ENCODE results near the gene PRKAR1A.

DNA sequence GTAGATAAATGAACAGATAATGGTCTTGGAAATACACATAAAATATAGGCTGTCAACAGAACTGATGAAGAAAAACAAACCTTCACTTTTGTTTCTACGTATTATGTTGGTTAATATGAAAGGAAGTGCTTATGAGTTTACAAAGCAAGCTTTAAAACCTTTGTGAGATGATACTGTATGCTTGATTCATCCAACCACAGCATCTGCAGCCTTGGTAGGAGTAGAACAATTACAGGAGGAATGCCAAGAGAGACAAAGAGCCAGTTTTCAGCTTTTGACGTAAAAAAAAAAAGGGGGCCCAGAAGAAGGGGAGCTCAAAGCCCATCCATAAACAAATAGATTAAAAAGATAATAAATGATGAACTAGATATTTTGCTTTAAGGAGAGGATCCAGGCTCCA, 75.6 kb downstream of the PRKAR1A start:
- TF ChIP-seq, protein P1, sequence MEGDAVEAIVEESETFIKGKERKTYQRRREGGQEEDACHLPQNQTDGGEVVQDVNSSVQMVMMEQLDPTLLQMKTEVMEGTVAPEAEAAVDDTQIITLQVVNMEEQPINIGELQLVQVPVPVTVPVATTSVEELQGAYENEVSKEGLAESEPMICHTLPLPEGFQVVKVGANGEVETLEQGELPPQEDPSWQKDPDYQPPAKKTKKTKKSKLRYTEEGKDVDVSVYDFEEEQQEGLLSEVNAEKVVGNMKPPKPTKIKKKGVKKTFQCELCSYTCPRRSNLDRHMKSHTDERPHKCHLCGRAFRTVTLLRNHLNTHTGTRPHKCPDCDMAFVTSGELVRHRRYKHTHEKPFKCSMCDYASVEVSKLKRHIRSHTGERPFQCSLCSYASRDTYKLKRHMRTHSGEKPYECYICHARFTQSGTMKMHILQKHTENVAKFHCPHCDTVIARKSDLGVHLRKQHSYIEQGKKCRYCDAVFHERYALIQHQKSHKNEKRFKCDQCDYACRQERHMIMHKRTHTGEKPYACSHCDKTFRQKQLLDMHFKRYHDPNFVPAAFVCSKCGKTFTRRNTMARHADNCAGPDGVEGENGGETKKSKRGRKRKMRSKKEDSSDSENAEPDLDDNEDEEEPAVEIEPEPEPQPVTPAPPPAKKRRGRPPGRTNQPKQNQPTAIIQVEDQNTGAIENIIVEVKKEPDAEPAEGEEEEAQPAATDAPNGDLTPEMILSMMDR (IDR thresholded peaks at IDR 0.05) = no peak
- no peak for TF ChIP-seq ZFX (IDR thresholded peaks at IDR 0.05; ENCODE audit: borderline replicate concordance)

Measured in 22Rv1 (cell line).